Ovary (tissue), 3 donors: ENCODE results near the gene ZC3HAV1.

ENCODE experiments used
- EP300 ChIP-seq: sonication (generic); formaldehyde crosslinking; IDR thresholded peaks from one replicate; pipeline ENCODE4 v1.6.1; 2017; ENCODE audit warnings: antibody characterized with exemption
- POLR2A ChIP-seq: fragments of 450-650 bp; IDR thresholded peaks from one replicate; pipeline ENCODE4 v1.6.1; 2017; ENCODE audit warnings: antibody characterized with exemption, mild to moderate bottlenecking, moderate library complexity
- TF ChIP-seq, protein P1 (sequence below), 3 donors: fragments of 450-650 bp in 2 of 3; fragments of 200-600 bp in 1 of 3; IDR thresholded peaks; one replicate each; pipeline versions ENCODE4 v1.5.1 to v1.8.0; 2016 to 2022; ENCODE audit warnings: antibody characterized with exemption in 3 of 3, mild to moderate bottlenecking in 1 of 3
- donor health status: DM: no; HTN: no; CAD: no.

DNA sequence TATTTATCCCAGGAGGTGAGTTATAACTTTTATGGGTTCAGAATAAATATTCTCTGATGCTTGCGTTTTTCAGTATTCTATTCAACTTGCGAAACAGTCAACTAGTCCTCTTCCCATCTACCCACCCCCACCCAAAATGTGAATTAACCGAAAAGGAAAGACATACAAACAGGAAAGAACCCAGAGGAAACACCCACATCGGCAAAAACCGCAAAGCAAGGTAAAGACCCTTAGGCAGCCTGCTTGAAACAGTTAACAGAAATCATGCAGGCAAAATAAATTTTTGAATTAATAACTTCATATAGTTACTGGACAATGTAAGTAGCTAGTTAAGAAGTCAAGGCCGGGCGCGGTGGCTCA, 5.4 kb downstream of the ZC3HAV1 start:
- TF ChIP-seq, protein P1, sequence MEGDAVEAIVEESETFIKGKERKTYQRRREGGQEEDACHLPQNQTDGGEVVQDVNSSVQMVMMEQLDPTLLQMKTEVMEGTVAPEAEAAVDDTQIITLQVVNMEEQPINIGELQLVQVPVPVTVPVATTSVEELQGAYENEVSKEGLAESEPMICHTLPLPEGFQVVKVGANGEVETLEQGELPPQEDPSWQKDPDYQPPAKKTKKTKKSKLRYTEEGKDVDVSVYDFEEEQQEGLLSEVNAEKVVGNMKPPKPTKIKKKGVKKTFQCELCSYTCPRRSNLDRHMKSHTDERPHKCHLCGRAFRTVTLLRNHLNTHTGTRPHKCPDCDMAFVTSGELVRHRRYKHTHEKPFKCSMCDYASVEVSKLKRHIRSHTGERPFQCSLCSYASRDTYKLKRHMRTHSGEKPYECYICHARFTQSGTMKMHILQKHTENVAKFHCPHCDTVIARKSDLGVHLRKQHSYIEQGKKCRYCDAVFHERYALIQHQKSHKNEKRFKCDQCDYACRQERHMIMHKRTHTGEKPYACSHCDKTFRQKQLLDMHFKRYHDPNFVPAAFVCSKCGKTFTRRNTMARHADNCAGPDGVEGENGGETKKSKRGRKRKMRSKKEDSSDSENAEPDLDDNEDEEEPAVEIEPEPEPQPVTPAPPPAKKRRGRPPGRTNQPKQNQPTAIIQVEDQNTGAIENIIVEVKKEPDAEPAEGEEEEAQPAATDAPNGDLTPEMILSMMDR (IDR thresholded peaks at IDR 0.05): no peak
- no peak for TF ChIP-seq POLR2A
- no peak for TF ChIP-seq EP300
